K562 (cell line): ENCODE data around the gene SPOCK2. TPM values are rescaled to one million over a fixed set of nuclear protein-coding genes. Genes with fewer than 3 reads are reported as not detected.

Source experiments
- ARID1B ChIP-seq: fragments of 450-650 bp; IDR thresholded peaks from 2 replicates; pipeline ENCODE4 v1.6.1; 2016; ENCODE audit warnings: antibody characterized with exemption, mild to moderate bottlenecking, inconsistent platforms
- C11orf30 ChIP-seq: fragments of 450-650 bp; IDR thresholded peaks from 2 replicates; pipeline ENCODE4 v1.6.1; 2016; ENCODE audit warnings: low read depth, mild to moderate bottlenecking
- ELF2 ChIP-seq: fragments of 250-450 bp; sonication (Bioruptor Pico); IDR thresholded peaks from 2 replicates; pipeline ENCODE4 v1.5.0; 2021; ENCODE audit warnings: mild to moderate bottlenecking
- EP400 ChIP-seq: fragments of 450-650 bp; IDR thresholded peaks from 2 replicates; pipeline ENCODE4 v1.6.1; 2017; ENCODE audit warnings: antibody characterized with exemption, mild to moderate bottlenecking, moderate library complexity
- FOXK2 ChIP-seq, 2 experiments: fragments of 450-650 bp; IDR thresholded peaks in 1 of 2; conservative IDR thresholded peaks in 1 of 2; 2 replicates each; pipeline ENCODE4 v1.6.1; 2016; ENCODE audit warnings: low read depth in 2 of 2, mild to moderate bottlenecking in 1 of 2
- GATA2 ChIP-seq: sonication (generic); formaldehyde crosslinking; IDR thresholded peaks from 2 replicates; pipeline ENCODE4 v1.4.0; 2020; ENCODE audit warnings: mild to moderate bottlenecking, missing genetic modification reagents
- HES1 ChIP-seq: fragments of 450-650 bp; IDR thresholded peaks from 2 replicates; pipeline ENCODE4 v1.6.1; 2016; ENCODE audit warnings: low read depth, mild to moderate bottlenecking, moderate library complexity
- ILF3 ChIP-seq: fragments of 450-650 bp; IDR thresholded peaks from 2 replicates; pipeline ENCODE4 v1.6.1; 2018; ENCODE audit warnings: antibody characterized with exemption, mild to moderate bottlenecking, moderate library complexity, borderline replicate concordance
- MAFG ChIP-seq: fragments of 450-650 bp; conservative IDR thresholded peaks from 2 replicates; pipeline ENCODE4 v1.6.1; 2016; ENCODE audit warnings: missing genetic modification characterization, missing compliant biosample characterization
- MAZ ChIP-seq, 2 experiments: fragments of 450-650 bp in 1 of 2; sonication (generic) in 1 of 2; formaldehyde crosslinking; IDR thresholded peaks in 1 of 2; conservative IDR thresholded peaks in 1 of 2; 2 replicates each; pipeline versions ENCODE4 v1.4.0 to v1.5.0; 2020; ENCODE audit warnings: mild to moderate bottlenecking in 1 of 2, missing genetic modification reagents in 1 of 2
- PATZ1 ChIP-seq: fragments of 250-450 bp; sonication (Bioruptor Pico); IDR thresholded peaks from 2 replicates; pipeline ENCODE4 v1.5.0; 2020; ENCODE audit warnings: mild to moderate bottlenecking, borderline replicate concordance
- PRDM10 ChIP-seq: fragments of 450-650 bp; IDR thresholded peaks from 2 replicates; pipeline ENCODE4 v1.6.1; 2018; ENCODE audit not compliant: partially characterized antibody
- RCOR1 ChIP-seq, 2 experiments: IDR thresholded peaks; 2 replicates each; pipeline ENCODE4 v1.6.1; 2012; ENCODE audit warnings: low read depth in 2 of 2, low read length in 2 of 2, borderline replicate concordance in 1 of 2, improper control_type of control experiment in 1 of 2
- SIRT6 ChIP-seq: IDR thresholded peaks from one replicate; pipeline ENCODE4 v1.6.1; 2012; ENCODE audit warnings: low read depth, mild to moderate bottlenecking, control low read depth, inconsistent platforms, low read length, moderate library complexity
- SMARCE1 ChIP-seq: fragments of 450-650 bp; IDR thresholded peaks from 2 replicates; pipeline ENCODE4 v1.7.1; 2016; ENCODE audit warnings: mild to moderate bottlenecking
- ZNF316 ChIP-seq: fragments of 450-650 bp; IDR thresholded peaks from 2 replicates; pipeline ENCODE4 v1.6.1; 2016
- polyA plus RNA-seq, 8 experiments: library from polyadenylated mRNA; depleted of rRNA in 4 of 8; stranded (reverse) in 5 of 8; unstranded in 3 of 8; fragments of >200 nt; fragmentation: Nextera tagmentation in 2 of 8; fragmentation: Illumina TruSeq in 1 of 8; extraction: Ambion mirVana in 2 of 8; extraction: Trizol in 1 of 8; gene quantifications; 2 replicates each; pipeline versions ENCODE4 v1.2.1 to v1.2.3, GENCODE V29; 2011 to 2014; ENCODE audit warnings: inconsistent platforms in 1 of 8, missing spikeins in 1 of 8
- total RNA-seq, 7 experiments: library from RNA; depleted of rRNA in 6 of 7; stranded (reverse); fragments of >200 nt in 6 of 7; fragmentation: Illumina TruSeq in 2 of 7; extraction: Trizol in 2 of 7; gene quantifications; 2 replicates each; pipeline versions ENCODE4 v1.2.1 to v1.2.3, GENCODE V29; 2011 to 2021; ENCODE audit warnings: low replicate concordance in 1 of 7
- TF ChIP-seq, protein P1 (sequence below): sonication (generic); formaldehyde crosslinking; IDR thresholded peaks from 2 replicates; pipeline ENCODE4 v1.8.0; 2022; ENCODE audit warnings: mild to moderate bottlenecking, missing genetic modification reagents

SPOCK2 gene
- total and polyA plus RNA-seq, 9 of the 15 experiments (the other 6 are each of a cell fraction or from before 2014, with no cell fraction given), result 0.04 to 0.86 (median 0.11) TPM; not detected in 2

- TF ChIP-seq PRDM10 (peak; percentile 93), ARID1B (peak; percentile 32), EP400 (0 out of 2 replicates have a peak, but pooled peaks have one; percentile 35), FOXK2 (conservative IDR thresholded peaks at IDR 0.05 in 1 of 2, IDR thresholded peaks at IDR 0.05 in 1 of 2; ENCODE audit: low read depth in 2 of 2) (peak; percentile 32 to 45; a peak in 3 of 4 replicates), PATZ1 (no peak), GATA2 (CRISPR knock-in tag) (peak; percentile 9; the same call in 1 of the 2 replicates), SIRT6 (no peak), ILF3 (no peak), MAFG (tag) (0 out of 2 replicates have a peak, but pooled peaks have one; percentile 28), HES1 (0 out of 2 replicates have a peak, but pooled peaks have one; percentile 26), ZNF316 (peak; percentile 46; the same call in 1 of the 2 replicates), C11orf30 (peak; percentile 68; the same call in 1 of the 2 replicates), ELF2 (CRISPR knock-in tag) (0 out of 2 replicates have a peak, but pooled peaks have one; percentile 39), MAZ (CRISPR knock-in tag; conservative IDR thresholded peaks at IDR 0.05 in 1 of 2, IDR thresholded peaks at IDR 0.05 in 1 of 2) (peak in 1 of 2 experiments; percentile 37; a peak in 1 of 4 replicates), RCOR1 (IDR thresholded peaks at IDR 0.05; ENCODE audit: borderline replicate concordance in 1 of 2, low read depth in 2 of 2, low read length in 2 of 2) (peak in 1 of 2 experiments; percentile 50; a peak in 1 of 4 replicates), SMARCE1 (0 out of 2 replicates have a peak, but pooled peaks have one; percentile 53)
- TF ChIP-seq, protein P1, sequence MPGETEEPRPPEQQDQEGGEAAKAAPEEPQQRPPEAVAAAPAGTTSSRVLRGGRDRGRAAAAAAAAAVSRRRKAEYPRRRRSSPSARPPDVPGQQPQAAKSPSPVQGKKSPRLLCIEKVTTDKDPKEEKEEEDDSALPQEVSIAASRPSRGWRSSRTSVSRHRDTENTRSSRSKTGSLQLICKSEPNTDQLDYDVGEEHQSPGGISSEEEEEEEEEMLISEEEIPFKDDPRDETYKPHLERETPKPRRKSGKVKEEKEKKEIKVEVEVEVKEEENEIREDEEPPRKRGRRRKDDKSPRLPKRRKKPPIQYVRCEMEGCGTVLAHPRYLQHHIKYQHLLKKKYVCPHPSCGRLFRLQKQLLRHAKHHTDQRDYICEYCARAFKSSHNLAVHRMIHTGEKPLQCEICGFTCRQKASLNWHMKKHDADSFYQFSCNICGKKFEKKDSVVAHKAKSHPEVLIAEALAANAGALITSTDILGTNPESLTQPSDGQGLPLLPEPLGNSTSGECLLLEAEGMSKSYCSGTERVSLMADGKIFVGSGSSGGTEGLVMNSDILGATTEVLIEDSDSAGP (CRISPR knock-in tag), result no peak
Observed at GRCh38 chr10:72096115-72097000, 8.0 kb upstream of the SPOCK2 start (continued).
